HCT116 (cell line): ENCODE results near the gene FKBP9. TPM values are rescaled to one million over a fixed set of nuclear protein-coding genes. Genes with fewer than 3 reads are reported as not detected.

Experiments used
- ATAC-seq: fragments of 200-7000 bp; cut with Tn5 transposase; 2 replicates; pipeline ENCODE4 v1.9.1; 2020; ENCODE audit warnings: mild to moderate bottlenecking, moderate library complexity
- BruUV-seq: library from RNA; stranded (reverse); fragments of 400-500 nt; replicated peaks from 2 replicates; lab custom pipeline; 2021; lab: Mats Ljungman, UMichigan
- CTCF ChIA-PET: fragments of 300-600 bp; sonication (Branson Sonifier 250); formaldehyde crosslinking; loops from one replicate; lab custom pipeline; 2021; ENCODE audit warnings: antibody characterized with exemption; lab: Charles Lee
- POLR2A ChIA-PET: fragments of 300-600, 350-600 bp; sonication (Branson Sonifier 250); formaldehyde crosslinking; loops from one replicate; lab custom pipeline; 2021; ENCODE audit warnings: antibody characterized with exemption; lab: Charles Lee
- RAD21 ChIA-PET, 2 experiments: fragments of 300-600 bp; sonication (Branson Sonifier 250); formaldehyde crosslinking; loops; one replicate each; lab custom pipeline; 2023; ENCODE audit warnings: low total read pairs in 2 of 2; ENCODE audit not compliant: uncharacterized antibody in 2 of 2, unreplicated experiment in 2 of 2, low non-redundant PET in 1 of 2; lab: Charles Lee
- DNase-seq: peaks from one replicate; pipeline ENCODE4 v3.0.0-alpha.2; 2010; ENCODE audit warnings: low read depth, low spot score
- H2AFZ ChIP-seq: fragments of 200-600 bp; shearing (Covaris generic), sonication (generic); 2 replicates; pipeline ENCODE4 v1.6.1; 2017; ENCODE audit warnings: low read depth, mixed run types, mixed read lengths, antibody characterized with exemption, low read length; ENCODE audit not compliant: poor library complexity, severe bottlenecking
- H3K27ac ChIP-seq: 2 replicates; pipeline ENCODE4 v1.5.1; 2012; ENCODE audit warnings: low read depth, low read length
- H3K27me3 ChIP-seq: fragments of 200-600 bp; sonication (generic); 2 replicates; pipeline ENCODE4 v1.6.1; 2016; ENCODE audit warnings: mixed run types, low read length, mixed read lengths; ENCODE audit not compliant: insufficient read depth
- H3K36me3 ChIP-seq, 2 experiments: fragments of 200-500 bp in 1 of 2; fragments of 200-600 bp in 1 of 2; sonication (Bioruptor generic) in 1 of 2; sonication (generic) in 1 of 2; 2 replicates each; pipeline versions ENCODE4 v1.5.1 to v1.6.1; 2014 to 2016; ENCODE audit warnings: low read length in 2 of 2, inconsistent platforms in 1 of 2, mixed read lengths in 1 of 2, mixed run types in 1 of 2; ENCODE audit not compliant: insufficient read depth in 2 of 2, control insufficient read depth in 1 of 2
- H3K4me1 ChIP-seq, 2 experiments: fragments of 200-600 bp in 1 of 2; sonication (generic) in 1 of 2; 2 replicates each; pipeline versions ENCODE4 v1.5.1 to v1.6.1; 2012 to 2017; ENCODE audit warnings: low read length in 2 of 2, inconsistent platforms in 1 of 2, mild to moderate bottlenecking in 1 of 2, mixed read lengths in 1 of 2, mixed run types in 1 of 2, moderate library complexity in 1 of 2; ENCODE audit not compliant: insufficient read depth in 2 of 2, control insufficient read depth in 1 of 2
- H3K4me2 ChIP-seq: fragments of 200-600 bp; sonication (generic); 2 replicates; pipeline ENCODE4 v1.6.1; 2017; ENCODE audit warnings: mixed run types, low read length, mixed read lengths
- H3K4me3 ChIP-seq, 2 experiments: fragments of 200-600 bp in 1 of 2; sonication (generic) in 1 of 2; replicated peaks in 1 of 2; 2 replicates each; pipeline ENCODE4 v1.5.1; 2011 to 2016; ENCODE audit warnings: low read length in 2 of 2, control low read depth in 1 of 2, low read depth in 1 of 2, mild to moderate bottlenecking in 1 of 2, mixed read lengths in 1 of 2, mixed run types in 1 of 2
- H3K79me2 ChIP-seq: fragments of 200-600 bp; sonication (generic); 2 replicates; pipeline ENCODE4 v1.6.1; 2017; ENCODE audit warnings: mild to moderate bottlenecking, mixed run types, low read length, moderate library complexity, mixed read lengths; ENCODE audit not compliant: insufficient read depth
- H3K9ac ChIP-seq: fragments of 200-600 bp; sonication (generic); 2 replicates; pipeline ENCODE4 v1.6.1; 2016; ENCODE audit warnings: low read length, mixed read lengths
- H3K9me2 ChIP-seq: fragments of 200-600 bp; sonication (generic), shearing (Covaris generic); 2 replicates; pipeline ENCODE4 v1.6.1; 2017; ENCODE audit warnings: mixed run types, mild to moderate bottlenecking, moderate library complexity; ENCODE audit not compliant: insufficient read depth
- H3K9me3 ChIP-seq, 2 experiments: fragments of 200-500 bp in 1 of 2; fragments of 200-600 bp in 1 of 2; sonication (Bioruptor generic) in 1 of 2; sonication (generic) in 1 of 2; 2 replicates each; pipeline ENCODE4 v1.6.1; 2014 to 2017; ENCODE audit warnings: low read length in 2 of 2, mixed read lengths in 2 of 2, inconsistent platforms in 1 of 2, low read depth in 1 of 2, mild to moderate bottlenecking in 1 of 2, mixed run types in 1 of 2, moderate library complexity in 1 of 2; ENCODE audit not compliant: control insufficient read depth in 1 of 2, insufficient read depth in 1 of 2
- H4K20me1 ChIP-seq: fragments of 200-600 bp; sonication (generic), shearing (Covaris generic); 2 replicates; pipeline ENCODE4 v1.6.1; 2017; ENCODE audit warnings: mixed run types, mild to moderate bottlenecking, moderate library complexity; ENCODE audit not compliant: insufficient read depth
- CEBPB ChIP-seq: IDR thresholded peaks from 2 replicates; pipeline ENCODE4 v1.6.1; 2012; ENCODE audit warnings: low read depth
- ELF1 ChIP-seq: IDR thresholded peaks from 2 replicates; pipeline ENCODE4 v1.6.1; 2012; ENCODE audit warnings: low read depth, borderline replicate concordance
- FOSL1 ChIP-seq: IDR thresholded peaks from 2 replicates; pipeline ENCODE4 v1.6.1; 2012; ENCODE audit warnings: low read depth
- RAD21 ChIP-seq: IDR thresholded peaks from 2 replicates; pipeline ENCODE4 v1.6.1; 2012; ENCODE audit warnings: low read depth, mild to moderate bottlenecking
- SIN3A ChIP-seq: IDR thresholded peaks from 2 replicates; pipeline ENCODE4 v1.6.1; 2012; ENCODE audit warnings: low read depth
- SRF ChIP-seq: IDR thresholded peaks from 2 replicates; pipeline ENCODE4 v1.6.1; 2012; ENCODE audit warnings: low read depth
- ZNF274 ChIP-seq: fragments of 200-500 bp; sonication (Bioruptor generic); IDR thresholded peaks from 2 replicates; pipeline ENCODE4 v1.6.1; 2014; ENCODE audit warnings: mild to moderate bottlenecking, low read depth, low read length, inconsistent platforms
- intact Hi-C: fragments of 100-400 bp; cut with micrococcal nuclease; formaldehyde crosslinking; loops from 2 replicates; pipeline ENCODE4 v1.10.0; 2022
- total RNA-seq: library from RNA; stranded (reverse); gene quantifications from one replicate; pipeline ENCODE4 v1.2.1, GENCODE V29; 2021; ENCODE audit not compliant: unreplicated experiment
- TF ChIP-seq, protein P1 (sequence below), 3 experiments: fragments of 200-600 bp in 1 of 3; sonication (generic) in 1 of 3; IDR thresholded peaks in 2 of 3; conservative IDR thresholded peaks in 1 of 3; 2 replicates each; pipeline ENCODE4 v1.5.1; 2012 to 2017; ENCODE audit warnings: low read depth in 2 of 3, low read length in 2 of 3, antibody characterized with exemption in 1 of 3, borderline replicate concordance in 1 of 3, control low read depth in 1 of 3, mild to moderate bottlenecking in 1 of 3, mixed read lengths in 1 of 3, mixed run types in 1 of 3, moderate library complexity in 1 of 3; ENCODE audit not compliant: insufficient read depth in 1 of 3
- TF ChIP-seq, protein P2 (sequence below): IDR thresholded peaks from 2 replicates; pipeline ENCODE4 v1.6.1; 2012

Gene FKBP9
- total RNA-seq, 1 experiment from 2014 or later, result 85.6 TPM

DNA sequence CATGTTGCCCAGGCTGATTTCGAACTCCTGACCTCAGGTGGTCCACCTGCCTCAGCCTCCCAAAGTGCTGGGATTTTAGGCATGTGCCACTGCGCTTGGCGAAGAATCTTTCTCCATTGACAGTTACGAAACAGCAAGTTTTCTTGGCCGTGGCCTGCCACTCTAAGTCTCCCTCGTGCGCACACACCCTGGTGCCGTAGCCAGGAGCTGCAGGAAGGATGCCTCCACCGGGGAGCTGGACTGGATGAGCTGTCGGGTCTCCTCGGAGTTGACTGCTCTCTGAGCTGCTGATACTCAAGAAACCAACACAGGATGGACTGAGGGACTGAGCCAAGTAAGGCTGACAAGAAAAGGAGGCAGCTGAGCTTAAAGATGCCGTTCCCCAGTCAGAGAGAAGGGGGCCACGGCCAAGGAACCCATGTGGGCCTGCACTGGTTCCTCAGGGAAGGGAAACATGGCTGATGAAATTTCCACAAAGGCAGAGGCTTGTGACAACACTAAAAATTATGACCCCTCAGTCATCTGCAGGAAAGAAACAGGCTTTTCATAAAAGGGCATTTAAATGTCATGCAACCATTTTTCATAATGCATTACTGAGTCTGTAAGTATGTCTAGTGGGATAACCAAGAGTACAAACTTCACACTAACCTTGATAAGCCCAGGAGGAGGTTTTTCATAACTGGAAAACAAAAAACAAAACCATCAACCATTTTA is 27.7 kb upstream of the FKBP9 start:
- H3K79me2 ChIP-seq, result peaks cover 17% of the 10 kb centered on the region; the same call in 1 of the 2 replicates
- ATAC-seq (no peak), DNase-seq (no peak)
- H2AFZ ChIP-seq, result no peak overlapping the region
- H3K27me3 ChIP-seq, result no peaks in the 10 kb centered on the region
- H3K9ac ChIP-seq, result no peak overlapping the region
- POLR2A ChIA-PET, result no interaction called here
- H3K9me3 ChIP-seq, result no peaks in the 10 kb centered on the region
- RAD21 ChIA-PET, result no interaction called here
- H3K4me3 ChIP-seq, result no peak overlapping the region
- no TSS peak for BruUV-seq
- CTCF ChIA-PET, result no interaction called here
- no peaks in the 10 kb centered on the region for H3K9me2 ChIP-seq
- peaks cover 17 to 20% of the 10 kb centered on the region in 2 experiments; a peak in 3 of 4 replicates for H3K36me3 ChIP-seq
- H3K4me2 ChIP-seq, result no peak overlapping the region
- H4K20me1 ChIP-seq, result no peaks in the 10 kb centered on the region
- intact Hi-C loops, result no loop called here
- TF ChIP-seq SIN3A (no peak), ELF1 (no peak), ZNF274 (no peak), FOSL1 (no peak), SRF (no peak), RAD21 (no peak), CEBPB (no peak)
- TF ChIP-seq, protein P1, sequence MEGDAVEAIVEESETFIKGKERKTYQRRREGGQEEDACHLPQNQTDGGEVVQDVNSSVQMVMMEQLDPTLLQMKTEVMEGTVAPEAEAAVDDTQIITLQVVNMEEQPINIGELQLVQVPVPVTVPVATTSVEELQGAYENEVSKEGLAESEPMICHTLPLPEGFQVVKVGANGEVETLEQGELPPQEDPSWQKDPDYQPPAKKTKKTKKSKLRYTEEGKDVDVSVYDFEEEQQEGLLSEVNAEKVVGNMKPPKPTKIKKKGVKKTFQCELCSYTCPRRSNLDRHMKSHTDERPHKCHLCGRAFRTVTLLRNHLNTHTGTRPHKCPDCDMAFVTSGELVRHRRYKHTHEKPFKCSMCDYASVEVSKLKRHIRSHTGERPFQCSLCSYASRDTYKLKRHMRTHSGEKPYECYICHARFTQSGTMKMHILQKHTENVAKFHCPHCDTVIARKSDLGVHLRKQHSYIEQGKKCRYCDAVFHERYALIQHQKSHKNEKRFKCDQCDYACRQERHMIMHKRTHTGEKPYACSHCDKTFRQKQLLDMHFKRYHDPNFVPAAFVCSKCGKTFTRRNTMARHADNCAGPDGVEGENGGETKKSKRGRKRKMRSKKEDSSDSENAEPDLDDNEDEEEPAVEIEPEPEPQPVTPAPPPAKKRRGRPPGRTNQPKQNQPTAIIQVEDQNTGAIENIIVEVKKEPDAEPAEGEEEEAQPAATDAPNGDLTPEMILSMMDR (IDR thresholded peaks at IDR 0.05 in 2 of 3, conservative IDR thresholded peaks at IDR 0.05 in 1 of 3; ENCODE audit: borderline replicate concordance in 1 of 3, insufficient read depth in 1 of 3, low read depth in 2 of 3, low read length in 2 of 3), result no peak
- TF ChIP-seq, protein P2, sequence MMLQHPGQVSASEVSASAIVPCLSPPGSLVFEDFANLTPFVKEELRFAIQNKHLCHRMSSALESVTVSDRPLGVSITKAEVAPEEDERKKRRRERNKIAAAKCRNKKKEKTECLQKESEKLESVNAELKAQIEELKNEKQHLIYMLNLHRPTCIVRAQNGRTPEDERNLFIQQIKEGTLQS, result no peak
- TF ChIP-seq, all 23 proteins: peak for 0
- Histone ChIP-seq H3K27ac (no peak overlapping the region), H3K4me1 (no peaks in the 10 kb centered on the region)
